LoVo (cell line): ENCODE measurements around the gene CARD18.

Experiments
- DNase-seq: peaks from one replicate; pipeline ENCODE4 v3.0.0-alpha.2; 2016; ENCODE audit warnings: low spot score

CARD18 gene, protein sequence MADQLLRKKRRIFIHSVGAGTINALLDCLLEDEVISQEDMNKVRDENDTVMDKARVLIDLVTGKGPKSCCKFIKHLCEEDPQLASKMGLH

DNA sequence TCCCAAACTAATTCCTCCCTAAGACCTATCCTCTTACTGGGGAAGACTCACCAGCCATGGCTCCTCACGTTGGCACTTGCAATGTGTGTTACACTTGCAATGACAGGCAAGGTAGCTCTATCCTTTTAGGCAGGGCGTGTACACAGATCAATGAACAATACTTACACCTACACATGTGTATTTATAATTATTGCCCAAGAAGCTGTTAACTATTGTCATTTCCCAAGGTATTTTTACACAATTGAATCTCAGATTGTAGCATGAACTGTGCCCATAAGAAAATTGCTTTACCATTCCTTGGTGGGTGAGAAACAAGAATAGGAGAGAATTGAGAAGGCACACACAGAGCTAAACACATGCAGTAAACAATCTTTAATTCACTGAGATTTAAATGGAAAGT lies at the start of gene CARD18:
CARD18 (minus strand) TSS at position 101 of the 400 bp plus-strand sequence; CDS start at position 58, 43 bp downstream.
- DNase-seq = no peak

DNA sequence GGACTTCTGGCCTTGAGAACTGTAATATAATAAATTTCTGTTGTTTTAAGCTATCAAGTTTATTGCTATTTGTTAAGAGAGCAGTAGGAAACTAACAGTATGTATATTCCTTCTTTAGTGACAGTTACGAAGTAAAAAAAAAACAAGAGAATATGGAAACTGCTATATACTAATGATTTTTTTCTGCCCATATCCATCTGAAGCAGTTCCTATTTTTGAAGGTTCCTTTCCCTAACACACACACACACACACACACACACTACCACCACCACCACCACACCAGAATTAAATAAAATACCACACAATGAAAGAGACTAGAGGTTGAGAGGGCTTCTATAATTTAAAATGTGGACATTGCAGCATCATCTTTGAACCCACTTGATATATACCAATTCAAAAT lies 44.4 kb upstream of the CARD18 start:
- DNase-seq = no peak

DNA sequence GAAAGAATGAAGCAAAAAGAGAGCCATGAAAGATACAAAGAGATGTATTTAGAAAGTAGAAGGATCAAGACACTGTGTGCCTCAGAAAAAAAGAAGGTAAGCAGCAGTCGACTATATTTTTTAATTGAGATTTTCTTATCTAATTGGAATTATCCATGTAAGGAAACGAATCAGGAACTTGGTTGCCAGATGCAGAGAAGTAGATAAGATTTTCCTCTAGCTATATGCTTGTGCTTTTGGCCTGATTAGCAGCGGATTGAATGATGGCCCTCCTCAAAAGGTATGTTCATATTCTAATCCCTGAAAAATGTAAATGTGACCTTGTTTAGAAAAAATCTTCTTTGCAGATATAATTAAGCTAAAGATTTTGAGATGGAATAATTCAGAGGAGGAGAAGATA lies 43.9 kb upstream of the CARD18 start:
- DNase-seq = no peak

- no peak for DNase-seq
These were observed 42.0 kb upstream of the CARD18 start for GRCh38 chr11:105181521-105181920.

GRCh38 chr11:105181100-105181499 lies 41.5 kb upstream of the CARD18 start:
- no peak for DNase-seq

DNA sequence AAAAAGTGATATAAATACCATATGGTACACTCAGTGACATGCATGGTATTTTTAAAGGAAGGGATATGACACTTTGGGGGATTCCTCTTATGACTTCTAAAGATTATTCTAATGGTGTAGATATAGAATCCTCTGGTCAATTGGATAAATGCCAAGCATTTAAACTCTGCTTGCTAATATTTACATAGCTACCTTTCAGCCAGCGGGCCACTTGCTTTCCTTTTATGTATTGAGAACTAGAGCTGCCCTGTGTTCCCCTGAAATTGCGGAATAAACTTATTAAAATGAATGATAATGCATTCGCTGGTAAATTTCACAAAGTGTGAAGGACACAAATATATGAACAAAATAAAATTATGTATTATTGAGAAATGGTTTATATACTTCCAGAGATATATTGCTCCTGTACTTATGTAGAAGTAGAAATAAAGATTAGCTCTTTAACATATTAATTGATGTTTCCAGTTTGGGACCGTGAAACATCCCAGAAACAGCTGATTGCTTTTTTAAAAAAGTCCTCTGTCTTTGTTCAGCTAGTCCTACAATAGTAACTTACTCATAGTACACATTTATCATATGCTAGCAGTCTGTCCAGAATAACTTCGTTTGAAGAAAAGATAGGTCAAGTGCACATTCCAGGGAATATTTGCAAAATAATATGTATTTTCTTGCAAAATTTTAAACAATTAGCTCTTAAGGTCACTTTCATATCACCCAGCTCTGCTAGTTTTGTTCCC lies 40.1 kb upstream of the CARD18 start:
- DNase-seq = no peak

- no peak for DNase-seq
These were observed 38.1 kb upstream of the CARD18 start for GRCh38 chr11:105177658-105178057.

DNA sequence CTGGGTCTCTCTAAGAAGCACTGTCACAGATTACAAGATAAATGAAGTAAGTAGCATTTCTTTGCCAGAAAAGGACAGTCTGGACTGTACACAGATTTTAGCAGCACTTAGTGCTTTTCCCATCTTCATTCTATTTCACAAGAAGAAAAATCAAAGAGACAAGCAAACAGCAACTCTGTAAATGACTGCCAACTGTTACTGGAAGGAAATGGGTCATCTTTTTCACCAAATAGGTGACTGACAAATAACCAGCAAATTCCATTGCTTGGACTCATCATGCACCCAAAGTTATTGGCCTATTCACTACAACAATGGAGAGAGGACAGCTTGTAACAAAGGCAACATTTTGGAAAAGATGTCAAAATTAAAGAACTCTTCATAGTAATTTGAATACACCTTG lies 28.9 kb upstream of the CARD18 start:
- DNase-seq = no peak

- DNase-seq = no peak
These were observed 27.7 kb upstream of the CARD18 start for GRCh38 chr11:105167244-105167643.

DNA sequence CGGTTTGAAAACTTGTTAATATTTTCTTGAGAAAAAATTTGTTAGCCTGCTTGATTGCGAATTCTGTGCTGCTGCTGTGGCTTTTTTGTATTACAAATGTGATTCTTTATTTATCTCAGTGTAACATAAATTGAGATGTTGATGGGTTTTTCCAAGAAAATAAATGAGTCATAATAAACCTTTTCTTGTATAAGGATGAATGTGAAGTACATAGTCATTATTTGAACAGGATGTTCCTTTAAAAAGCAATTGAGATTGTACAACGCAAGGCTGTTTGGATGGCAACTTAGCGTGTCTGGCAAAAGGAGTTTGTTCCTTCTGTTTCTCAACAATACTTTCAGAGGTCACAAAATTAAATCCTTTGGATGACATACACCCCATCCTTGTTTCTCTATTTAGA lies 24.6 kb upstream of the CARD18 start:
- DNase-seq = no peak

- DNase-seq = no peak
These were observed 22.9 kb upstream of the CARD18 start for GRCh38 chr11:105162506-105162905.

- no peak for DNase-seq
These were observed 18.9 kb upstream of the CARD18 start for GRCh38 chr11:105158436-105158835.

- DNase-seq = no peak
These were observed 17.2 kb upstream of the CARD18 start for GRCh38 chr11:105156720-105157119.

- DNase-seq = no peak
These were observed 16.7 kb upstream of the CARD18 start for GRCh38 chr11:105156231-105156630.

- no peak for DNase-seq
These were observed 16.1 kb upstream of the CARD18 start for GRCh38 chr11:105155679-105156078.

GRCh38 chr11:105153392-105153791 lies 13.8 kb upstream of the CARD18 start:
- DNase-seq = no peak

DNA sequence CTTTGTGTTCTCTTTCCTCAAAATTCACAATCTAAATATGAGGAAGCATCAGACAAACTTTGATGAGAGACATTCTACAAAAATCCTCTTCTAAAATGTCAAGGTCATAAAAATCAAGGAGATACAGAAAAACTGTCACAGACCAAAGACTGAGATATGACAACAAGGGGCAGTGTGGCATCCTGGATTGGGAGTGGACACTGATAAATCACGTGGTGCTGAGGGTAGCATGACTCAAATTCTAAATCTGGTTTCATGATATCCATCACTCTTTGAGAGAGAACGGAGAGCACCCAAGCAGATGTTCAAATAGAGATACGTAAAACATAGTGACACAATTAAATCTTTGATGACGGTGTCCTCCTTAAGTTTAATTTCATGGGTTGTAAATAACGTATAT lies 13.0 kb upstream of the CARD18 start:
- DNase-seq = no peak

GRCh38 chr11:105152021-105152512 lies 12.5 kb upstream of the CARD18 start:
- no peak for DNase-seq

GRCh38 chr11:105149477-105149876 lies 9.9 kb upstream of the CARD18 start:
- DNase-seq = no peak

- no peak for DNase-seq
These were observed 8.7 kb upstream of the CARD18 start for GRCh38 chr11:105148241-105148640.

DNA sequence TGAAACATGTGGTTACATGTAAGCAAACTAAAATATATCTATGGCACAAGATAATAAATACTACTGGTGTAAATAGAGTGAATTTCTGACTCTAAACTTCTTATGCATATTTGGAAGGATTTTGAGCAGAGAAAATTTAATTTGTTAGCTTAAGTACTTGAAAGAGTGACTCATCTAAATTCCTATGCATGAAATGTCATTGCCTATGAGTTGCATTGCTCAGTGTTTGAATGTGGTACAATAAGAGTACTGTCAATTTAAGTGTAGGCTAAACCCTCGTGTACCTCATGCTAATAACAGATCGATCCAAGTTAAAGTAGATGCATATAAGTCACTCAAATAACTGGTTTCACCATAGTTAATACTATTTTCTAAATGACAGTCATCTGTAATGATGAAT lies 5.3 kb upstream of the CARD18 start:
- DNase-seq = no peak

- no peak for DNase-seq
These were observed 2.6 kb upstream of the CARD18 start for GRCh38 chr11:105142167-105142566.

DNA sequence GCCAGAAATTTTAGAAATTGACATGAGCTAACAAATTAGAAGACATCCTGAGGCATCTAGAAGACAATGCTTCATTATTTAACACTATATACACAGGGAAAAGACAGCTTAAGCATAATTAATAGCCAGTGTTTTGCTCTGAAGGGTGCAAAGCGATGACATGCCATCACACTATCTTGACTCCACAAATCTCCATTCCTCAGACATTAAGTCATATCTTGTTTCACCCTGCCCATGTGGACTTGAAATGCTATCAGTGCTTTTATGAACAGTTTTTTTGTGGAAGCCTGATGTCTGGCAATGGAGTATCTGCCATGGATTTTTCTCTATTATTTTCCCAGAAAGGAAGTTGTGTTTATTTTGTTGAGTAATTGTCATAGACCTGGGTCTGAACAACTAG lies 2.3 kb downstream of the CARD18 start:
- no peak for DNase-seq

DNA sequence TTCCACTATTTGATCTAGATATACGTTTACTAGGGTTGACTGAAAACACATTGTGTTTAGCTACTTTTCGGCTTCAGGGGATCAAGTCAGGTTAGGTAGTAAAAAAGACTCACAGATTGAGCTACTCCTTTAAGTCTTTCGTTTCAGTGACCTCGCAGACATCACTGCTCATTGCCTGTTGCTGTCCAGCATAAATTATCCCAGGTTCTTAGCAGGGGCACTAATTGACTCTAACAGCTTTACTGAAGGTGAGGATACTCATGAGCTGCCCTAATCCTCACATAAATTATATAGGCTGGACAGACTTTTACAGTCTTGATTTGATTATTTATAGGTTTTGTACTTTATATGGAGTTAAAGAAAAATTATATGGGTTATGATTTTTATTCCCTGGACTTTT lies 3.7 kb downstream of the CARD18 start:
- DNase-seq = no peak
